GM18868 (cell line): Measurements from ENCODE around the gene CHKA.

ENCODE experiments used
- ATAC-seq: cut with Tn5 transposase; IDR thresholded peaks from one replicate; pipeline ENCODE4 v1.9.1; 2021; ENCODE audit warnings: mild to moderate bottlenecking, moderate library complexity; ENCODE audit not compliant: unreplicated experiment

CHKA gene

DNA sequence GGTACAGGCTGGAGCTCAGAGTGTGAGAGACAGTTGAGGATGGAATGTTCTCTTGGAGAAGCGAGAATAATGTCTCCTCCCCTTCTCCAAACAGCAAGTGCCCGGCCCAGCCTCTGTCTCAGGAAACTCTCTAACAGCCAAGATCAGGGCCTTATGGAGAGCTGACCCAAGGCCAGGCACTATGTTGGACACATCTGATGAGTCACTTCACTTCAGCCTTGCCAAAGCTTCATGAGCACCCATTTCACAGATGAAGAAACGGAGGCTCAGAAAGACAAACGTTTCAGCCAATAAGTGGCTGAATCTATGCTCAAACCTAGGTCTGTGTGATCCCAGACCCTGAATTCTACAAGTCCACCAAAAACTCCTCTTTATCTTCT is 22.1 kb upstream of the CHKA start:
- ATAC-seq: no peak

GRCh38 chr11:68142441-68143309 is 21.5 kb upstream of the CHKA start:
- ATAC-seq: no peak

DNA sequence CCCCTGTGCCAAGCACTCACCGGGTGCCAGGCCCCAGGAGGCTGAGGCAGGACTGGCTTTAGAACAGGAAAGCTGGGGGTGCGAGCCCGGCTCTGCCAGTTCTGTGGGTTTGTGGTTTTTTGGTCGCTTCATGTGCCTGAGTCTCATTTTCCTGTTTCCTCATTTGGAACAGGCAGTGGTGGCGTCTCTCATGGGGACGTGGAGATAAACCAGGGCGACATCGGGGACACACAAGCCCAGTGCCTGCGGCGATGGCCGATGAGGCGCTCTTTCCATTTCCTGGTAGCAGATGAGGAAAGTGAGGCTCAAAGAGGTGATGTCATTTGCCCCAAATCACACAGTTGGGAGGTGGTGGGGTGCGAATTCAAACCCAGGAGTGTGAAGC is 20.8 kb upstream of the CHKA start:
- ATAC-seq: no peak

GRCh38 chr11:68141246-68142027 is 20.2 kb upstream of the CHKA start:
- ATAC-seq: no peak

- no peak for ATAC-seq
Measured at GRCh38 chr11:68140496-68141245, 19.5 kb upstream of the CHKA start.

- no peak for ATAC-seq
Measured at GRCh38 chr11:68138237-68138636, 17.0 kb upstream of the CHKA start.

GRCh38 chr11:68137833-68138232 is 16.6 kb upstream of the CHKA start:
- ATAC-seq: no peak

DNA sequence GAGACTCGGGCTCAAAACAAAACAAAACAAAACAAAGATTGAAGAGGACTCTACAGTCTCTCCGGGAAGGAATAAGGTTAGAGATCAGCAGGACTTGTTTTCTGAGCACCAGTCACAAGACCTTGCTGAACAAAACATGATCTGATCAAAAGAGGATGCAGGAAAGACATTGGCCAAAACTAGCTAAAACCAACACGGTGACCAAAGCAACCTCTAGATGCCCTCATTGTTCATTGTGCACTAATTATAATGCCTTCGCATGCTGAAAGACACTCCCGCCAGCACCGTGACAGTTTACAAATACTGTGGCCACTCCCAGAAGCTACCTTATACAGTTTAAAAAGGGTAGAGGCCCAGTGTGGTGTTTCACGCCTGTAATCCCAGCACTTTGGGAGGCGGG is 15.7 kb upstream of the CHKA start:
- no peak for ATAC-seq

- ATAC-seq: no peak
Measured at GRCh38 chr11:68135161-68135560, 14.0 kb upstream of the CHKA start.

- ATAC-seq: no peak
Measured at GRCh38 chr11:68133761-68134160, 12.6 kb upstream of the CHKA start.

DNA sequence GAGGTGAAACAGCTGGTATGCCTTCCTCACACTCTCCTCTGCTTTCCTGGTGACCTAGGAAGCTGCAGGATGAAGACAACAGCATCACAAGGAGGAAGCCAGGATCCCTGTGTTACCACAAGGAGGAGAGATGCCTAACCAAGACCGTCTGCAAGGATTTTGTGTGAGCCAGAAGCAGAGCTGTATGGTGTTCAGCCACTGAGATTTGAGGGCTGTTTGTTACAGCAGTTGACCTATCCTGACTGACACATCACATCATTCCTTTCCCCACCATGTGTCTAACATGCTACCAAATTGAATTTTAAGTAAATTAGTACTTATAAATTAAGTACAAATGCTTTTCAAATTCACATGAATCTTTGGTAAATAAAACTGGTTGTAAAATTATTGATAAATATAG is 8.9 kb upstream of the CHKA start:
- ATAC-seq: no peak

- no peak for ATAC-seq
Measured at GRCh38 chr11:68128682-68129327, 7.6 kb upstream of the CHKA start.

DNA sequence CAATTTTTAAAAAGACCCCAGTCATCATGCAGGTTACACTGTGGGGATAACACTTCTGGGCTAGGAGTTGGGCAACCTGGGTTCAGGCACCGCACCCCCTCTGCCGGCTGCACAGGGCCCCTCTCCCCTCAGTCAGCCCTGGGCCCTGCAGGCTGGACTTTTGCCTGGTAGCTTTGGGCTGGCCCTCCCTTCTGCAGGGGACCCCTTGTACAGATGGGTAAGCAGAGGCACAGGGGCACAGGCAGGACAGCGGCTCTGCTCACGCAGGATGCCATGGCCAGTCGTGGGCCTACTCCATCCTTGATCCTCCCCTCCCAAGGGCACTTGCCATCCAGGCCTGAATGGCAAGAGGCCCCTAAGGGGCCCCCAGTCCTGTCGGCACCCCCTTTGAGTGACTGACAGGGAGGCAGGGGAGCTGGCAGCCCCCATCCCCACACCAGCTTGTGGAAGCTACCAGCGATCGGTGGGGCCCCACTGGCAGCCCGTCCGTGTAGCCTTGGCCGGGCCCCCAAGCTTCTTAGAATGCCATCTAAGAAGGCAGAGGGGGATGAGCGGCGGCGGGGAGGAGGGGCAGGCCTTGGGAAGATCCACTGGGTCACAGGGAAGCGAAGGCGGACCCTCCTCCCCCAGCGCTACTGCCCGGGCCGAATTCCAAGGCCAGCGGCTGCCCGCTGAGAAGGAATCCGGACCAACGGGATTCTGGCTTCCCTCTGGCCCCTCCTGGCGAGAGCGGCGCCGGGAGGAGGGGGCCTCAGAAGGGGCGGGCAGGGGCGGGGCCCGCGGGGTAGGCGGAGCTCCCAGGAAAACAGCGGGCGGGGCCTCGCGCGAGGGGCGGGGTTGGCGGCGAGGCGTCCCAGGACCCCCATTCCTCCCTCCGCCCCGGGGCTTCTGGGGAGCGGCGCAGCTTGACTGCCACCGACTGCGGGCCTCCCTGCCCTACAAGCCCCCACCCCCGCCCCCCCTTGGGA is 6.8 kb upstream of the CHKA start:
- ATAC-seq: no peak

DNA sequence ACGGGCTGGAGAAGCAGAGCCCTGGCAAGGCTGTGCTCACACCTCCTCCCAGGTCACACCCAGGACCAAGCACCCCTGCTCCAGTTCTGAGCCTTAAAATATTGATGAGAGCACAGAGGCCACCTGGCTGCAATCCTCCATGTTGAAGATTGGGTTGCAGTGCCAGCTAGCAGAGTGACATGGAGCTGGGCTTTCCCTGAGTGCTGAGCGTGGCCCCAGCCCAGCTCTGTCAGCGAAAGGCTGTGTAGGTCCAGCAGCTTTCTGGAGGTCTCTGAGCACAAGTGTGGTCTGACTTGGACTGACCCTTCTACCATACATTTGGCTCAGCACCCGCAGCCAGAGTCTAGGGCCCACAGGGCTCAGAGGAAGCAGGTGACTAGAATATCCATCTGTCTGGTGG is 4.0 kb upstream of the CHKA start:
- no peak for ATAC-seq

- no peak for ATAC-seq
Measured at GRCh38 chr11:68122936-68123539, 1.9 kb upstream of the CHKA start.

GRCh38 chr11:68120273-68121066 is 718 bp downstream of the CHKA start:
- peak; percentile 3 for ATAC-seq

DNA sequence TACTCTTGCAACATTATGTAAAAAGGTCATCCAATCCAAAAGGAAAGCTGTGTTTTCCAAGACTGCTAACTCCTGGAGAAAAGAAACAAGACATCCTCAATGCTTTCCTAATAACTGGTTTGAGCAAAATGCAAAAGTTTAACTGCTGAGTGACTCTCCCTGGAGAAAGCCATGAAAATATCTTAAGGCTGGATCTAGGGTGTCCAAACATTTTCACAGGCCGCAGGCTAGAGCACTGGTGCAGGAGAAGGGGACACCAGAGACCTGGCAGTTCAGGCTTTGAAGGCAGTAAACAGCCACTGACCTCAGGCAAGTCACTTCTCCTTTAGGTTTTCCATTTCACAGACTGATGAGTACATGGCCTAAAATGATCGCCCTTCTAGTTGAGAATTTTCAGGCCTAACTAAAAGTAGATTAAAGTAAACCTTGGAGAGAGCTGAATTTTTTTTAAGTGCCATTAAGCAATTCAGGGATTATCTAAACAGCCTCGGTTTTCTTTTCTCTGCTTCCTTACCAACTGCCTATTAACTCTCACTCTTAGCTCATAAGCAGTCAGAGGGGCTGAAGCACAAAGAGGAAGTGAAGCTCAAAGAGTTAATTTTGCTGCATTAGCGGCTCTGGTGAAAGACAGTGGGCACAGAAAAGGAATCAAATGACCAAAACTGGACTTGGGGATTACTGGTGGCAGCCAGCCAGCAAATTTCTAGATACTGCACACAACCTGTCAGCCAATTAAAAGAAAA is 2.3 kb downstream of the CHKA start:
- ATAC-seq: peak; percentile 31

DNA sequence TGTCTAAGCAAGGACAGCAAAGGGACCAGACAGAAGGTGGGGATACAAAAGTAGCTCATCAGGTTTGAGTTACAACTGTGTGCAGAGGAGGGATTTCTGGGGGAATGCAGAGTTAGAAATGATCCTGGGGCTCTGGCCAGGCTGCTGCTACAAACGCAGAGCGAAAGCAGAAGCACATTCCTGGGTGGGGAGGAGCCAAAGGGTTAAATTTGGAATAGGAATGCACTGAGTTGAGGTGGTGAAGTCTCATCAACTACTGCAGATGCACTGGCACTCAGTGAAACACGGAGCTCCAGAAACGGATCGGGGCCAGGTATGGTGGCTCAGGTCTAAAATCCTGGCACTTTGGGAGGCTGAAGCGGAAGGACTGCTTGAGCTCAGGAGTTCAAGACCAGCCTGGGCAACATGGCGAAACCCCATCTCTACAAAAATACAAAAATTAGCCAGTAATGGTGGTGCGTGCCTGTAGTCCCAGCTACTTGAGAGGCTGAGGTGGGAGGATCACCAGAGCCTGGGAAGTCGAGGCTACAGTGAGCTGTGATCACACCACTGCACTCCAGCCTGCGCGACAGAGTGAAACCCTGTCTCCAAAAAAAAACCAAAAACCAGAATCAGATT is 3.2 kb downstream of the CHKA start:
- ATAC-seq: no peak
